Measurements from ENCODE around the gene LTN1.
"Not testable (repeated sequence)": the region's sequence is repeated elsewhere in the genome, so short reads cannot be mapped to it uniquely, and the experiment has no call there.

LTN1 gene

GRCh38 chr21:28937737-28938136, 54.9 kb downstream of the LTN1 start:
- Histone ChIP-seq H3K4me3 (no peak overlapping the region), H3K27ac (no peak overlapping the region)

- no peak overlapping the region for H3K27ac ChIP-seq
These were observed 56.0 kb downstream of the LTN1 start for GRCh38 chr21:28936721-28937120.

GRCh38 chr21:28936036-28936435, 56.6 kb downstream of the LTN1 start:
- no peak overlapping the region for H3K4me3 ChIP-seq
- no peak overlapping the region for H3K27ac ChIP-seq

More at GRCh38 chr21:28936721-28937120, 56.0 kb downstream of the LTN1 start:
- H3K4me3 ChIP-seq: no peak overlapping the region

- Histone ChIP-seq H3K27ac (no peak overlapping the region), H3K4me3 (no peak overlapping the region)
These were observed 60.0 kb downstream of the LTN1 start for GRCh38 chr21:28932717-28933116.

- H3K27ac ChIP-seq, H3K4me3 ChIP-seq: not testable (repeated sequence)
These were observed 60.8 kb downstream of the LTN1 start for GRCh38 chr21:28931708-28932372.

GRCh38 chr21:28928578-28929420, 63.9 kb downstream of the LTN1 start:
- no peak overlapping the region for H3K27ac ChIP-seq
- H3K4me3 ChIP-seq: no peak overlapping the region

- Histone ChIP-seq H3K4me3 (no peak overlapping the region), H3K27ac (no peak overlapping the region)
These were observed 65.5 kb downstream of the LTN1 start for GRCh38 chr21:28927130-28927529.

- Histone ChIP-seq H3K4me3 (no peak overlapping the region), H3K27ac (no peak overlapping the region)
These were observed 69.2 kb downstream of the LTN1 start for GRCh38 chr21:28923439-28923975.

- Histone ChIP-seq H3K27ac (no peak overlapping the region), H3K4me3 (no peak overlapping the region)
These were observed 70.3 kb downstream of the LTN1 start for GRCh38 chr21:28922368-28922767.

- no peak overlapping the region for H3K4me3 ChIP-seq
- H3K27ac ChIP-seq: no peak overlapping the region
These were observed 76.4 kb downstream of the LTN1 start for GRCh38 chr21:28916150-28916893.

GRCh38 chr21:28913071-28913470, 79.6 kb downstream of the LTN1 start:
- no peak overlapping the region for H3K27ac ChIP-seq
- no peak overlapping the region for H3K4me3 ChIP-seq

GRCh38 chr21:28910280-28910887, 82.3 kb downstream of the LTN1 start:
- H3K4me3 ChIP-seq: no peak overlapping the region
- no peak overlapping the region for H3K27ac ChIP-seq

GRCh38 chr21:28908351-28908750, 84.3 kb downstream of the LTN1 start:
- no peak overlapping the region for H3K27ac ChIP-seq
- no peak overlapping the region for H3K4me3 ChIP-seq

GRCh38 chr21:28906841-28907240, 85.8 kb downstream of the LTN1 start:
- no peak overlapping the region for H3K27ac ChIP-seq

GRCh38 chr21:28906236-28906635, 86.4 kb downstream of the LTN1 start:
- Histone ChIP-seq H3K27ac (no peak overlapping the region), H3K4me3 (no peak overlapping the region)

More at GRCh38 chr21:28906841-28907240, 85.8 kb downstream of the LTN1 start:
- no peak overlapping the region for H3K4me3 ChIP-seq

GRCh38 chr21:28904961-28905435, 87.7 kb downstream of the LTN1 start:
- no peak overlapping the region for H3K27ac ChIP-seq
- no peak overlapping the region for H3K4me3 ChIP-seq

- H3K27ac ChIP-seq: no peak overlapping the region
These were observed 89.2 kb downstream of the LTN1 start for GRCh38 chr21:28903448-28903847.

GRCh38 chr21:28900481-28900880, 92.2 kb downstream of the LTN1 start:
- Histone ChIP-seq H3K27ac (no peak overlapping the region), H3K4me3 (no peak overlapping the region)

More at GRCh38 chr21:28903448-28903847, 89.2 kb downstream of the LTN1 start:
- H3K4me3 ChIP-seq: no peak overlapping the region

GRCh38 chr21:28899744-28900143, 92.9 kb downstream of the LTN1 start:
- no peak overlapping the region for H3K27ac ChIP-seq
- H3K4me3 ChIP-seq: no peak overlapping the region

GRCh38 chr21:28899220-28899619, 93.5 kb downstream of the LTN1 start:
- Histone ChIP-seq H3K4me3 (no peak overlapping the region), H3K27ac (no peak overlapping the region)
